Heart left ventricle (tissue), 13 donors: ENCODE data around the gene ZNF784.

Source experiments
- POLR2A ChIP-seq, 2 donors: fragments of 450-650 bp; IDR thresholded peaks; one replicate each; pipeline ENCODE4 v1.6.1; 2017; ENCODE audit warnings: antibody characterized with exemption in 2 of 2, mild to moderate bottlenecking in 2 of 2, moderate library complexity in 2 of 2
- TF ChIP-seq, protein P1 (sequence below), 12 donors: fragments of 200-600 bp; sonication (generic) in 4 of 12; IDR thresholded peaks; one replicate each; pipeline versions ENCODE4 v1.5.0 to v1.8.0; 2018 to 2022; ENCODE audit warnings: antibody characterized with exemption in 12 of 12, mild to moderate bottlenecking in 5 of 12
- donor health status: ischemic (EF 13 %, LVEDD 7.1; RV severe dilation, severe dysfunction).
- donor health status: DM: no; HTN: yes; CAD: no.
- donor health status: DM: no; HTN: no; CAD: no.
- donor health status: ischemic (EF 25% LVEDD 6.9; RV normal size, moderate dysfunction).
- donor health status: ischemic (EF 25% LVEDD 5.7; RV mildly dilated, moderate dysfunction).
- donor health status: ischemic (EF 35%, LVEDD 5.7; RV mildly dilated, moderate dysfunction).
- donor health status: nonischemic (EF 11% LVEDD 7.7; RV severe dilation, severe dysfunction).
- donor health status: DM: yes; HTN: yes; CAD: no.
- donor health status: PGD.
- donor health status: ischemic (EF 29% LVEDD 5.4; RV normal size, mild dysfunction).
- donor health status: nonischemic (EF 23%, LVEDD 6.1; RV moderate dilation, normal function).

DNA sequence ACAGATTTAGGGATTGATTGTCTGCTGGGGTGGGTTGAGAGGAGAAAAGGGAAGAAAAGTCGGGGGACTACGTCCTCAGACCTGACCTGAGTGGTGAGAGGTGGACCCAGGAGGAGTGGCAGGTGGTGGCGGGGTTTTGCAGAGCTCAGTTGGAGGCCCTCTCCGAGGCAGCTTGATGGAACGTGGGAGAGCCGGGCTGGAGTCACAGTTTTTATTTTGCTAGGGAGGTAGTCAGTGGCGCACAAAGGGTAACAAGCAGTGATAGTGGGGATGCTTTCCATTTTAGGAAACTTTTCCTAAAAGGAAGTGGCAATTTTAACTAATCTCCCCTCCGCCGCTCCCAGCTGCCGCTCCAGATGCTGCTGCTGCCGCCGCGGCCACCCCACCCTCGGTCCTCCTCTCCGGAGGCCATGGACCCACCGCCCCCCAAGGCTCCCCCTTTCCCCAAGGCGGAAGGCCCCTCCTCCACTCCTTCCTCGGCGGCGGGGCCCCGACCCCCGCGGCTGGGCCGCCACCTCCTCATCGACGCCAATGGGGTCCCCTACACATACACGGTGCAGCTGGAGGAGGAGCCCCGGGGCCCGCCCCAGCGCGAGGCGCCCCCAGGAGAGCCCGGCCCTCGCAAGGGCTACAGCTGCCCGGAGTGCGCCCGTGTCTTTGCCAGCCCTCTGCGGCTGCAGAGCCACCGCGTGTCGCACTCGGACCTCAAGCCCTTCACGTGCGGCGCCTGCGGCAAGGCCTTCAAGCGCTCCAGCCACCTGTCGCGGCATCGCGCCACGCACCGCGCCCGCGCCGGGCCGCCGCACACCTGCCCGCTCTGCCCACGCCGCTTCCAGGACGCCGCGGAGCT is 18.0 kb upstream of the ZNF784 start:
- TF ChIP-seq, protein P1, sequence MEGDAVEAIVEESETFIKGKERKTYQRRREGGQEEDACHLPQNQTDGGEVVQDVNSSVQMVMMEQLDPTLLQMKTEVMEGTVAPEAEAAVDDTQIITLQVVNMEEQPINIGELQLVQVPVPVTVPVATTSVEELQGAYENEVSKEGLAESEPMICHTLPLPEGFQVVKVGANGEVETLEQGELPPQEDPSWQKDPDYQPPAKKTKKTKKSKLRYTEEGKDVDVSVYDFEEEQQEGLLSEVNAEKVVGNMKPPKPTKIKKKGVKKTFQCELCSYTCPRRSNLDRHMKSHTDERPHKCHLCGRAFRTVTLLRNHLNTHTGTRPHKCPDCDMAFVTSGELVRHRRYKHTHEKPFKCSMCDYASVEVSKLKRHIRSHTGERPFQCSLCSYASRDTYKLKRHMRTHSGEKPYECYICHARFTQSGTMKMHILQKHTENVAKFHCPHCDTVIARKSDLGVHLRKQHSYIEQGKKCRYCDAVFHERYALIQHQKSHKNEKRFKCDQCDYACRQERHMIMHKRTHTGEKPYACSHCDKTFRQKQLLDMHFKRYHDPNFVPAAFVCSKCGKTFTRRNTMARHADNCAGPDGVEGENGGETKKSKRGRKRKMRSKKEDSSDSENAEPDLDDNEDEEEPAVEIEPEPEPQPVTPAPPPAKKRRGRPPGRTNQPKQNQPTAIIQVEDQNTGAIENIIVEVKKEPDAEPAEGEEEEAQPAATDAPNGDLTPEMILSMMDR (IDR thresholded peaks at IDR 0.05): no peak
- peak in 1 of 2 donors; percentile 20 for TF ChIP-seq POLR2A (IDR thresholded peaks at IDR 0.05)
